AG04450 (cell line): ENCODE results near the gene SLC25A1. TPM values are rescaled to one million over a fixed set of nuclear protein-coding genes. Genes with fewer than 3 reads are reported as not detected.

Experiments used
- CTCF ChIA-PET: fragments of 300-600, 350-600 bp; formaldehyde crosslinking; extraction: SDS; loops from one replicate; lab custom pipeline; 2022; ENCODE audit warnings: antibody characterized with exemption, inconsistent platforms; lab: Charles Lee
- POLR2A ChIA-PET: fragments of 350-600 bp; formaldehyde crosslinking; extraction: SDS; loops from one replicate; lab custom pipeline; 2021; ENCODE audit warnings: antibody characterized with exemption, inconsistent platforms; lab: Yijun Ruan, JAX
- DNase-seq: peaks from one replicate; pipeline ENCODE4 v3.0.0-alpha.2; 2011; ENCODE audit warnings: low read depth, low spot score
- H3K27ac ChIP-seq: one replicate; pipeline ENCODE4 v1.5.1; 2012; ENCODE audit warnings: low read depth, low read length, control low read depth
- H3K27me3 ChIP-seq: one replicate; pipeline ENCODE4 v1.6.0; 2012; ENCODE audit warnings: low read length; ENCODE audit not compliant: control insufficient read depth, insufficient read depth
- H3K4me3 ChIP-seq: 2 replicates; pipeline ENCODE4 v1.5.1; 2011; ENCODE audit warnings: mild to moderate bottlenecking, low read depth, low read length, control low read depth
- H3K9me3 ChIP-seq: 2 replicates; pipeline ENCODE4 v1.5.1; 2012; ENCODE audit warnings: low read length; ENCODE audit not compliant: control insufficient read depth, insufficient read depth
- polyA plus RNA-seq: library from polyadenylated mRNA; depleted of rRNA; stranded (reverse); fragments of >200 nt; gene quantifications from 2 replicates; pipeline ENCODE4 v1.2.3, GENCODE V29; 2011; rRNA removed
- TF ChIP-seq, protein P1 (sequence below): IDR thresholded peaks from 2 replicates; pipeline ENCODE4 v1.5.1; 2011; ENCODE audit warnings: low read depth, low read length, control low read depth, inconsistent platforms

The SLC25A1 gene
- polyA plus RNA-seq, 1 experiment: 18.4 TPM

DNA sequence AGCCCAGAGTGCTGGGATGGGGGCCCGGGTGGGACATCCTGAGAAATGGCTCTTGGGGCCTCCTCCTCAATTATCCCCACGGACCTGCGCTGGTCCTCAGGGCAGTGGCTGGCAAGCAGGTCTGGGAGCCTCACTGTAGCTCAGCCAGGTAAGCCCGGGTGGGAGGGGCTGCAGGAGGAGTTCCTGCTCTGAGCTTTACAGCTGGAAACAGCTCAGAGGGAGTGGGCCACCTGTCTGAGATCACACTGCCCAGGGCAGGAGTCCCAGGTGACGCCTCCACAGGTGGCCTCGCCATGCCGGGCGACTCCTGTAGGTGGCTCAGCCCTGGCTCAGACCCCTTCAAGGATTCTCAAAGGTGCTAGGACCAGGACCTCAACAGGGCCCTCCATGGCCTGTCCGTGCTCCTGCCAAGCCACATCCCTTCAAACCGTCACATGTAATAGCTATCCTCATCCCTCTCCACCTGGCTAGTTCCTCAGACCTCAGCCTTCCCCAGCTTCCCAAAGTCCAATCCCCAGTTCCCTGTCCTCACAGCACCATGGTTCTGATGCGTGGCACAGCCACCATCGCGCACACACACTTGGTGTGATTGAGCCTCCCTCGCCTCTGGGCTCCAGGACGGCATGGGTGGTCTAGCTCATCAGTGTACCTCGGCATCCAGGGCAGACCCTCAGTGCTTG is 51.1 kb downstream of the SLC25A1 start:
- TF ChIP-seq, protein P1, sequence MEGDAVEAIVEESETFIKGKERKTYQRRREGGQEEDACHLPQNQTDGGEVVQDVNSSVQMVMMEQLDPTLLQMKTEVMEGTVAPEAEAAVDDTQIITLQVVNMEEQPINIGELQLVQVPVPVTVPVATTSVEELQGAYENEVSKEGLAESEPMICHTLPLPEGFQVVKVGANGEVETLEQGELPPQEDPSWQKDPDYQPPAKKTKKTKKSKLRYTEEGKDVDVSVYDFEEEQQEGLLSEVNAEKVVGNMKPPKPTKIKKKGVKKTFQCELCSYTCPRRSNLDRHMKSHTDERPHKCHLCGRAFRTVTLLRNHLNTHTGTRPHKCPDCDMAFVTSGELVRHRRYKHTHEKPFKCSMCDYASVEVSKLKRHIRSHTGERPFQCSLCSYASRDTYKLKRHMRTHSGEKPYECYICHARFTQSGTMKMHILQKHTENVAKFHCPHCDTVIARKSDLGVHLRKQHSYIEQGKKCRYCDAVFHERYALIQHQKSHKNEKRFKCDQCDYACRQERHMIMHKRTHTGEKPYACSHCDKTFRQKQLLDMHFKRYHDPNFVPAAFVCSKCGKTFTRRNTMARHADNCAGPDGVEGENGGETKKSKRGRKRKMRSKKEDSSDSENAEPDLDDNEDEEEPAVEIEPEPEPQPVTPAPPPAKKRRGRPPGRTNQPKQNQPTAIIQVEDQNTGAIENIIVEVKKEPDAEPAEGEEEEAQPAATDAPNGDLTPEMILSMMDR: no peak
- ChIA-PET POLR2A (no interaction called here), CTCF (no interaction called here)
- H3K27me3 ChIP-seq: peaks cover 3% of the 10 kb centered on the region
- no peaks in the 10 kb centered on the region; the same call in 1 of the 2 replicates for H3K9me3 ChIP-seq
- no peak for DNase-seq
- no peak overlapping the region for H3K27ac ChIP-seq
- H3K4me3 ChIP-seq: no peak overlapping the region

DNA sequence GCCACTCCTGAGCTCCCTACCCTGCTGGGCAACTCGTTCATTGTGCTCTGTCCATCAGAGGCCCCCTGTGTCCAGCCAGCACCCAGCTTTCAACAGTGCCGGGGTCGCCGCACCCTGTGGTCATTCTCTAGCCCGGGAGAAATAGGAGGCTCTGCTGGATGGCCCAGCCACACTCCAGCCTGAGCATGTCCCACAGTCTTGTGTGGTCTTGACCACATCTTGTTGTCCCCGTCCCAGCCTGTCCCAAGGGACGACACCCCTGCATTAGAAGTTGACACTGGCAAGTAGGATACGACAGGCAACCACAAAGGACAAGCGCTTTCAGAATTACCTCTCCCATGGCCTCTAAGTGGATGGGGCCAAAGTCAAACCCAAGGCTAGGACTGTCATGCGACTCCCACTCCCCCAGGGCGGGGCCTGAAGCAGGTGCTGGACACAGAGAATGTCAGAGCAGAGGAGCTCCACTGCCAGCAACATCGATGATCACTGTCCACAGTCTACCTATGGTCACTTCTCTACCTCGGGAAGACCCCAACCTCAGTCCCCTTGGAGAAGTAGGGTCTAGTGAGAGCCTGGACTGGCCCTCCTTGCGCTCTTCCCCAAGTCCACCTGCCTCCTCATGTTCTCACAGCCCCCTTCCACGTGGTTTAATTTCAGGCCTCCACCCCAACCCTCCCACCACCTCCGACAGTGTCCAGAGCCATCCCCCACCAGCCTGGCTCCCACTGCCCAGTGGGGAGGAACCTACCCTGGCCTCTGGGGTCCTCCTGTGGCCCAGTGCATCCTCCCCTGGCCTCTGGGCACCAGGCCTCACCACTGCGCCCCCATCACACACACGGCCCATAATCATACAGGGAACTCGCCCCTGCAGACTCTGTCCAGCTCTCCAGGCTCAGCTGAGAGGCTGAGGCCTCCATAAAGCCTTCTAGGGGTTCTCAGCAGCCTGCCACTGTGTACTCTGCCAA is 51.9 kb downstream of the SLC25A1 start:
- DNase-seq: no peak
- TF ChIP-seq, protein P1: no peak
- CTCF ChIA-PET: no interaction called here
- Histone ChIP-seq H3K27ac (no peak overlapping the region), H3K9me3 (no peaks in the 10 kb centered on the region; the same call in 1 of the 2 replicates), H3K4me3 (no peak overlapping the region), H3K27me3 (peaks cover 3% of the 10 kb centered on the region)
- POLR2A ChIA-PET: no interaction called here

Other genes starting within 250 kb of the SLC25A1 start
- not detected in 2 replicates for gene PRODH, start 242.4 kb downstream of the SLC25A1 start, polyA plus RNA-seq
- gene DGCR2, start 56.3 kb downstream of the SLC25A1 start, polyA plus RNA-seq: 23.0 and 33.9 TPM in 2 replicates
- not detected in 2 replicates for gene TSSK2, start 47.4 kb downstream of the SLC25A1 start, polyA plus RNA-seq
- gene ESS2, start 34.1 kb downstream of the SLC25A1 start, polyA plus RNA-seq: 8.8 and 11.9 TPM in 2 replicates
- gene GSC2, start 28.4 kb downstream of the SLC25A1 start, polyA plus RNA-seq: not detected in 2 replicates
- gene CLTCL1, start 113.0 kb upstream of the SLC25A1 start, polyA plus RNA-seq: 6.6 and 8.0 TPM in 2 replicates